ENCODE measurements around the gene SUSD5.

The SUSD5 gene

DNA sequence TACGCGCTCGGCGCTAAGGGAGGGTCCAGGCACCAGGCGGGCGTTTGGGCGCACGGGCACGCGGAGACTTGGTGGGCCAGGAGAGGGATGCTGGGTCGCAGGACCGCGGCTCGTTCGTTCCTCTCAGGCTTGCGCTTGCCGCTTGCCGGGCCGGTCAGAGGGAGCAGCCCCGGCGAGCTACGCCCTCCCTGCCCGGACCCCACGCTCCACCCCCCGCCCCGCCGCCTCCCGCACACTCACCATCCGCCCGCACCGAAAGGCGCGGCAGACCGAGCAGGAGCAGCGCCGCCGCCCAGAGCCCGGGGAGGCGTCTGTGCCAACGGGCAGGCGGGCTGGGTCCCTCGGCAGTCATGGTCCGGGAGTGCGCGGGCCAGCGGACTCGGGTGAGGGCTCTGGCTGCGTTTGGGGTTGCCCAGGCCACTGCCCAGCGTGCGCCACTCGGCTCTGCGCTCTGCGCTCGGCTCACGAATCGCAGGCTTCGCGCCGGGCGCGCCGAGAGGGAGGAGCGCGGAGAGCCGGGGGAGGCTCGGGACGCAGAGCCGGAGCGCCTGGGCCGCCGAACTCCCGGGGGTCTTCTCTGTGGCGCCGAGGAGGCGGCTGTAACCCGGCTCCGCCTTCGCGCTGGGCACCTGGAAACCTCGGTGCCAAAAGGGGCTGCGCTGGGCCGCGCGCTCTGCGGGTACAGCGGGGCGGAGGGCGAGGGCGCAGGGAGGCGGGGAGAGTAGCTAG, at the start of gene SUSD5:
SUSD5 (minus strand) TSS at position 365 of the 729 bp plus-strand sequence; CDS start at position 352, 13 bp downstream.
- DNase-seq: peak; percentile 74

DNA sequence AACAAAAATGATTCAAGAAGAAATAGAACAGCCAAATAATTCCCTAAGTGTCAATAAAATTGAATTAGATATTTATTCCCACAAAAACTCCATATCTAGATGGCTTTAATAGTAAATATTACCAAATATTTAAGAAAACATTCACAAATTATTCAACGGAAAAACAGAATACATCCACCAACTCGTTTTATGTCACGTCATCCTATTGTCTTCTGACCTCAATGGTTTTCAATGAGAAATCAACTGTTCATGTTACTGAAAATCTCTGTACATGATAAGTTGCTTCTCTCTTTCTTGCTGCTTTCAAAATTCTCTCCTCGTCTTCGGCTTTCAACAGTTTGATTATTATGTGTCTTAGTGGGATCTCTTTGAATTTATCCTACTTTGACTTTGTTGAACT, 41.5 kb upstream of the SUSD5 start:
- no peak for DNase-seq

DNA sequence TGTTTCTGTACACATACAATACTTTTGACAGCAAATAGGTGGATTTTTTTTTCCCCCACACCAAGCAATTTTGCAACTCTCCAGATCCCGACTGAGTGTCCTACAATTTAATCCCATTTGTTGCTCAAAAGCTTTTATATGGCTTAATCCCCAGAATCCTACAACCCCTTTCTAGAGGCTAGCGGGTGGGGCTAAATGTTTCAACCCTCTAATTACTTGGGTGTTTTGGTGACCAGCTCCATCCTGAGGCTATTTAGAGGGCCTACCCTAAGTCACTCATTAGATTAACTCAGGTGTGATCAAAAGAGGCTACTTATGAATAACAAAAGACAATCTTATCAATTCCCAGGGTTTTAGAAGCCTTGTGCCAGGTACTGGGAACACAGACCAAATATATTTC, 37.6 kb upstream of the SUSD5 start:
- no peak for DNase-seq

DNA sequence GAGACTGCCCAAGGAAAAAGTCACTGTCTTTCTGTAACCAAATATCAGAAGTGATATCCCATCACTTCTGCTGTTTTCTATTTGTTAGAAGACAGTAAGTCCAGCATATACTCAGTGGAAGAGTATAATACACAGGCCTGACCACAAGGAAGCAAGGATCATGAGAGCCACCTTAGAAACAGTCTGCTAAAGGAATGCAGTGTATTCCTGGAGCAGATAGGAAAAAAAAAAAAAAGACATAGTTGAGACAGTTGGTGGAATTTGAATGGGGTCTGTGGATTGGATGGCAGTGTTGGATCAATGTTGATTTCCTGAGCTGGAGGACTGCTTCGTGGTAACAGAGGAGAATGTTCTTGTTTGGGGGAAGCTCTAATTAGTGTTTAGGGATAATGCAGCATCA, 32.1 kb upstream of the SUSD5 start:
- no peak for DNase-seq

DNA sequence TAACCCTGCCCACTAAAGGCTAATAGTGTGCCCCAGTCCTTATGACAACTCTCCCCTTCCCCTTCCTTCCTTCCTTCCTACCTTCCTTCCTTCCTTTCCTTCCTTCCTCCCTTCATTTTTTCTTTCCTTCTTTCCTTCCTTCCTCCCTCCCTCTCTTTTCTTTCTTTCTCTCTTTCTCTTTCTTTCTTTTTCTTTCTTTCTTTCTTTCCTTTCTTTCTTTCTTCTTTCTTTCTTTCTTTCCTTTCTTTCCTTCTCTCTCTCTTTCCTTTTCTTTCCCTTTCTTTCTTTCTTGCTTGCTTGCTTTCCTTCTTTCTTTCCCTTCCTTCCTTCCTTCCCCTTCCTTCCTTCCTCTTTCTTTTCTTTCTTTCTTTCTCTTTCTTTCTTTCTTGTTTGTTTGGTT, 28.2 kb upstream of the SUSD5 start:
- no peak for DNase-seq

DNA sequence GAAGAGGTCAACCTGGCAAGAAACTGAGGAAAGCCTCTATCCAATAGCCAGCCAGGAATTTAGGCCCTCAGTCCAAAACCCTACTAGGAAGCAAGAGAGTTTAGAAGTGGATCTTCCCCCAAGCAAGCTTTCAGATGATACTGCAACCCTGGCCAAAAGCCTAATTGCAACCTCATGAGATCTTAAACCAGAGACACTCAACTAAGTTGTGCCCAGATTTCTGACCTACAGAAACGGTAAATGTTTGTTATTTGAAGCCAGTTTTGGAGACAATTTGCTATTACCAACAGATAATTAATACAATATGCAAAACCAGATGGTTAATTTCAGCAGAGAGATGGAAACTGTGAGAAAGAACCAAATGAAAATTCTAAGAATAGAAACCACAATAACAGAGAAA, 21.7 kb upstream of the SUSD5 start:
- DNase-seq: no peak

DNA sequence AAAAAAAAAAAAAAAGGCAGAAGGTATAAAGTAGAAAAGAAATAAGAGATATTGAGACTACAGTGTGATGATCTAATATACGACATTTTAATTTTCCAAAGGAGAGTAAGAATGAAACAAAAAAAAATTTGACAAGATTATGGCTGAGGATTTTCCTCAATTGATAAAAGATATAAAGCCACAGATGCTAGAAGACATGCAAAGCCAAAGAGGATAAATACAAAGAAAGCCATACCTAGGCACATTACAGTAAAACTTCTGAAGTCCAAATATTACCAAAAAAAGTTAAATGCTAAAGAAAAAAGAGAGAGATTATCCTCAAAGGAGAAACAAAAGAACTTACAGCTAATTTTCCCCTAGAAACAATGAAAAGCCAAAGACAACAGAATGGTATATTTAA, 20.3 kb upstream of the SUSD5 start:
- no peak for DNase-seq

DNA sequence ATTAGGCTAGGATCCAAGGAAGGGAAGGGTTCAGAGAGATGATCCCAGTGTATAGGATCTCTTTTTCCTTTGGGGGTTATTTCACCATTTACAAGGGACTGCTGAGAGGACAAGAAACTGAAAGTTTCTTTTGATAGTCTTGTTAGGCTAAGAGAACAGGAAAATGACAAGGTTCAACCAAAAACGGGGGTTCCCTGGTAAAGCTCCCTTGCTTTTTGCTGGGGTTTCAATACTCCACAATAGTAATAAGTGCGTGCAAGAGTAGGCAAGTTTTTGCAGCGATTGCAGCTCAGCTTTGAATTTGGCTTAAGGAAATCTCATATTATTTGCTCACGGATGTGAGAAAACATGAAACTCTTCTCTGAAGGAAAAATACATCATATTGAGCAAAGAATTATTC, 18.8 kb upstream of the SUSD5 start:
- no peak for DNase-seq

DNA sequence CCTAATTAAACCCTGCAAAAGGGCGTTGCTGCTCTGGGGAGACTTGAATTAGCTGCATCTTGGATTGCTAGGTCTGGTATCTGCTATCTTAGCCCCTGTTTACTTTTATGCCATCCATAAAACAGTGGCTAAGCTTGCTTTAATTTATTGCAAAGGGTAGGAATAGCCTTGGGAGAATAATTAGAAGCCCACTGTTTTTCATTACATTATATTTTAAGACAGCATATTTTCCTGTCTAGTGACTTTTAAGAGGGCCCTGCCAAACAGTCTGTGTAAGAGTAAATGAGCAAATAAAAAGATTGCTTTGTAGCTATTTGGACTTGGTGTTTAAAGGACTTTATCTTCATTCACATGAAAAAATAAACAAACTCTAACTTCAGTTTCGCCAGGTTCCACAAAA, 17.4 kb upstream of the SUSD5 start:
- no peak for DNase-seq

DNA sequence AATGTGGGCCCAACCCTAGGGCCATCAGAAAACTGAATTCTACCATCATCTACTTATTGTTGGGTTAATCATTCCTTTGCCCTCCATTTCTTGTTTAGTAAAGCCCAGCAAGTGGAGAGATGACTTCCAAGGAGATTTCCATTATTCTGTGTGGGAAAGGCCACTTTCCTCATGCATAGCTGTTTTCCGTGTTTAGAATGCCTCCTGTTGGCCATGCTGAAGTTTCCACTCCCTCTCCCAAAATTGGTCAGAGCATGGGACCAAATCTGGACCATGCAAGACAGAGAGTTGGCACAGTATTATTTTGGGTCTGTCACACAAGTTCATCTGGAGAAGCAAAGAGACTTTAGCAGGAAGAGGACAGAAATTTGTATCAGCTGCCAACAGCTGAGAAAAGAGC, 15.3 kb upstream of the SUSD5 start:
- no peak for DNase-seq

DNA sequence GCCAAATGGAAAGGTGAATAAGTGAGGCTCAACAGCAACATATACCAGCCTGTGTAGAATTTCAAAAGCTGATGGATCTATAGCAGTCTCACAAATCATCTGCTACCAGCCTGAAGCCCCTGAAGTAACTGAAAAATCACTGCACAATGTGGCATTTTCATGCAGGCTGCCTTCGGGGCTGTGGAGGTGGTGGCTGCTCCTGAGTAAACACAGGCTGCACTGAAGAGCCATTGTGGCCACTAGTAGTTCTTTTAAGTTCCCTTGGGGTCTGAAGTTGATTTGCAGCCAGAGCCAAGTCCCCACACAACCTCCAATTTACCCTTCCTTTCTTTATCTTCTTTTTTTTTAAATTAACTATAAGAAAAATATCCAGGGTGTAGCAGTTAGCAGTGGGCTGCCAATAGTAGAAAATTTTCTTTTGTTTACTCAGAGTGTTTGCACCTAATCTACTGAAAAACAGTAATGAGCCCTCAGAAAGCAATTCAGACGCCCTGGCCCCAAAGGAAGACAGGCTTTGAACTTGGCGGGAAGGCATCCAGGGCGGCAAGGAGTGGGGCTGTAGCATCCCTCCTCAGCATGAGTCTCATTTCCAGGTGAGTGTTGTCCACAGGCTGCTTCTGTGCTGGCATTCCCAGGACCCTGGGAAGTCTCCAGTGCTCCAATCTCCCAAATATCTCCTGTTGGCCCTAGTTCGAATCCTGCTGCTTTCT, 13.3 kb upstream of the SUSD5 start:
- DNase-seq: no peak

DNA sequence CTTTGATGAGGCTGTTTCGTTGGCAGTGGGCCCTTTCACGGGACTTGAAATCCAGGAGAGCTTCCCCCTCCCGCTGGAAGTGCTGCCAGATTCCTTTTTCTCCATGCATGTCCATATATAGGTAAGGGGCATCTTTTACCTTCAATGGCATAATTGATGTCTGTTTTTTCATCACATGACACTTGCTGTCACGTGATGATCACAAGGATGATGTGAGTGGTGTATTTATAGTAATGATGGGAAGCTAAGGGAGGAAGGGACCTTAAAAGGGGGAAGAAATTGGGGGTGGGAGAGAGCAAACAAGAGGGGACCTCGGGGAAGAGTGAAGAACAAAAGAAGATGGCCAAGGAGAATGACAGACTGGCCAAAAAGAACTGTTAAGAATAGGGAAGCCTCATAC, 11.3 kb upstream of the SUSD5 start:
- DNase-seq: no peak

DNA sequence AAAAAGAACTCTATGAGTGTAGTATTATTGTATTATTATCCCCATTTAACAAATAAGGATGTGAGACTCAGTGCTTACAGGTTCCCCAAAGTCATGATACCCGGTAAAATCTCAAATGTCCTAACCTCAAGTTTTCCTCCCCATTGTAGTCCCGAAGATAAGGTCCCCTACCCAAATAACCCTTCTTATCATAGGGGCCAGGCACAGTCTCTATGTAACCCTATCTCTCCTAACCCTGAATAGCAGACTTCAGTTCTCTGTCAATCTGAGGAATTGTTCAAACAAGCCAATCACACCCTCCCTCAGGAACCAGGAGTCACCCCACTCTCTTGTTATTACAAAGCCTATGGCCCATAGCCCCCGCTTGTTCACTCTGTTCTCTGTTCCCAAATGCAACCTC, 10.5 kb upstream of the SUSD5 start:
- DNase-seq: no peak

DNA sequence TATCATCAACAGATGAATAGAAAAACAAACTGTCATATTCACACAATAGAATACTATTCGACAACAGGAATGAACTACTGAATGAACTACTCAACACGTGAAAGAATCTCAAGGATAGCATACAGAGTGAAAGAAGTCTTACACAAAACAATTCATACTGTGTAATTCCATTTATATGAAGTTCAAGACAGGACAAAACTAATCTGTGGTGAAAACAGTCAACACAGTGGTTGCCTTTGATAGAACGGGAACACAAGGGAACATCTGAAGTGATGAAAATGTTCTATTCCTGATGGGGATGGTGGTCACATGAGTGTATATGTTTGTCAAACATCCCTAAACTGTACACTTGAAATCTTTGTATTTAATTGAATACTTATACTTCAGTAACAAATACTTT, 2.6 kb upstream of the SUSD5 start:
- DNase-seq: no peak

DNA sequence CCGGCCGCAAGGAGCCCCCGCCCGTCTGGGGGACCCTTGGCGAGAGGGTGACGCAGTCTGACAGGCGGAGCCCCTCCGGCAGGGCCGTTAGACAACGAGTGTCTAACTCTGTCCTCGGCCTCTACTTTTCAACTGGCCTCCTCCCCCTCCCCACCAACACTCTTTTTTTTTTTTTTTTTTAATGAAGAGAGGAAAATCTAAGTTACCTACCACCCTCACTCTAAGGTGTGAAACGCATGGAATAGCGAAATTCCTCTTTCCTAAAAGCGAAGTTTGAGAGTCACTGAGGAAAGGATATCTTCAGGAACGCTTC, 521 bp upstream of the SUSD5 start:
- no peak for DNase-seq

DNA sequence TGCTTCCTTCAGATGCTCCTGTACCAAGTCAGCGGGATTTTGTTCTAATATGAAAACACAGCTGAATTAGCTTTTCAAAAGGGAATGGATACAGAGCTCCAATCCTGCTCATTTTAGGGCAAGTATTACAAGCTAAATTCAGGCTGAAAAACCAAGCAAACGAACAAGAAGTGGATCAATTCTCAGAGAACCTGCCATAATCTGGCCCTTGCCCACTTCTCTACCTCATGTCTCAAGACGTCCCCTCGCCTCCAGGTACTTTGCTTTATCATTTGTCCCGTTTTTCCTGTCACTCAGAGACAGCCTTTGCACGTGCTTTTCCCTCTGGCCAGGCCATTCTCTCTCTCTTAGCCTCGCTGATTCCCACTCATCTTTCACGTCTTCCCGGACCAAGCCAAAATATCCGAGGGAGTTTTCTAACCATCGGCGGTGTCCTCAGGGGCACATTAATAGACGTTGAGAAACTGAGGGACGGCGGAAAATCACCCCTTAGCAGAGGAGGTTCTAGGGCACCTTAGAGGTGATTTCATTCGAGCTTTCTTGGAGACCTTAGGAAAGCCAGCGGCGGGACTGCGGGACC, 654 bp downstream of the SUSD5 start:
- peak; percentile 46 for DNase-seq

DNA sequence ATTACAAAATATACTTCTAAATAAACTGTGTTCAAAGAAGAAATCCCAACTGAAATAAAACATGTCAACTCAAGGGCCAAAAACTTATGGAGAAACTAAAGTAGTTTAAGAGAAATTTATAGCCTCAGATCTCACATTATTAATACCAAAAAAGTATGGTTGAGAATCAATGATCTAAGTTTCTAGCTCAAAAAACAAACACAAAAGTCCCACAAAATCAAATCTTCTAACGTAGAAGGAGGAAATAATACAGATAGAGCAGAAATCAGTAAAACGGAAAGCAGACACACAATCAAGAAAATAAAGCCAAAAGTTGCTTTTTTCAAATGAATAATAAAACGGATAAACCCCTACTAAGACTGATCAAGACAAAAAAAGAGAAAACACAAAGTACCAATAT, 2.9 kb downstream of the SUSD5 start:
- no peak for DNase-seq

DNA sequence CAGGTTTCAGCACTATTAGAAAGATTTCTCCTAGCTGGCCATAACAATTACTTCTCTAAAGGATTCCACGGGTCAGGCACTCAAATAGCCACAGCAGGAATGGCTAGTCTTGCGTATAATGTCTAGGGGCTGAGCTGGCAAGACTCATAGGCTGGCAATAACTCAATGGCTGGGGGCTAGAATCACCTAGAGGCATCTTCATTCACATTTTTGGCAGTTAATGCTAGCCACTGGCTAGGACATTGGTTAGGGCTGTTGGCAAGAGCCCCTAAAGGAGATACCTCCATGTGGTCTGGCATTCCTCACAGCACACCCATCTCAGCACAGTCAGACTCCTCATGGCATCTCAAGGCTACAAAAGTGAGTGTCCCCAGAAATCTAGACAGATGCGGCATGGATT, 6.2 kb downstream of the SUSD5 start:
- DNase-seq: no peak

DNA sequence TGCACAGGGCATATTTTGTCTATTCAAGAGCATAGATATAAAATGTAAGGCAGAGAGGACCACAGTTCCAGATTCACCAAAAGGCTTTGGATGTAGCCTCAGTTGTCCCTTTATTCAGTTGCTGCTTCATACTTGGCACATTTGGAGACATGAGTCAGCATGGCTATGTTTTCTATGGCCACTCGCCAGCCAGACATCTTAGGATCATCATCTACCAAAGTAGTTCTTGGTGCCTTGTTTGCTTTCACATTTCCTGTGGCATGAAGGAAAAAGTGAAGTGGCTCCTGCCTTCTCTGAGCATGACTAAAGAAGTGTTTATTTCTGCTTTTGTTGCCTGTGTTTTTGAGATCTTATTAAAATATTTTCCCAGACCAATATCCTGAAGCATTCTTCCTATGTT, 7.2 kb downstream of the SUSD5 start:
- DNase-seq: no peak

DNA sequence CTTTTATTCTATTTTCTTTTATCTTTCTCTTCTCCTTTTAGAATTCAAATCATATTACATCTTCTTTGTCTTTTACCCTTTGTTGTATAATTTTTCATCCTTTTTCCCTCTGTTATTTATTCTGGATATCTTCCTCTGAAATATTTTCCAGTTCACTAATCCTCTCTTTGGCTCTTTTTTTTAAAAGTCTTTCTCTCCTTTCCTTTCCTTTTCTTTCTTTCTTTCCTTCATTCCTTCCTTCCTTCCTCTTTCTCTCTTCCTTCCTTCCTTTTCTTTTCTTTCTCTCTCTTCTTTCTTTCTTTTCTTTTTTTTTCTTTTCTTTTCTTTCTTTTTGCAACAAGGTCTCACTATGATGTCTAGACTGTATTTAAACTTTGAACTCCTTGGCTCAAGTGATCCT, 9.3 kb downstream of the SUSD5 start:
- DNase-seq: no peak

DNA sequence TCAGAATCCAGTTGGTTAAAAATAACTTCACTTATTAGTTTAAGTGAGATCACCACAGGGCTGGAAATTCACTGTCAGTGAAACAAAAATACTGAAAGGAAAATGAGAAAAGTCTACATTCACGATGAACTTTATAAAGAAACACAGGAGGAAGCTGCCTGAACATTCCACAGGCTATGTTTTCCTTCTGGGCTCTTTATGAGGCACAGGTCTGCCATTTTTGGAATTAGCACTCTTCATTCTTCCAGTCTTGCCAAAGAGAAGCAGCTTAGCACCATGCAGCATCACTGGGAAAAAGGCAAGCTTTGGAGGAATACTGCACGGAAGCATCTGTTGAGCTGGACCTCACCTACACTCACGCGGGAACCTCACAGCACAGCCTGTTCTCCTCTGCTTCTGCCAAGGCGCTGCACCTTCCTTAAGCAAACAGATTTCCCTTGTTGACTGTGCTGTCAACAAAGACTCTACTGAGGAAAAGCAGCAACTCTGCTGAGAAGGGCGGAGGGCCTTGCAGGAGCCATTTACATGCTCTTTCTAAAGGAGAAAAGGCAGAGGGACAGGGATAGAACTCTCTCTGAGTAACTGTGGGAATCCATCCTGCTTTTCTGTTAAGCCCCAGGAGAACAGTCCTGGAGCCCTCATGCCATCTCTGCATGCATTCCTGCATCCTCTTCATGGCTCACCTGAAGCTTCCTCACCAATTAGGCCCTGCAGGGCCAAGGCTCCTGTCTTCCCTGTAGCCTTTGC, 15.7 kb downstream of the SUSD5 start:
- DNase-seq: peak; percentile 47

DNA sequence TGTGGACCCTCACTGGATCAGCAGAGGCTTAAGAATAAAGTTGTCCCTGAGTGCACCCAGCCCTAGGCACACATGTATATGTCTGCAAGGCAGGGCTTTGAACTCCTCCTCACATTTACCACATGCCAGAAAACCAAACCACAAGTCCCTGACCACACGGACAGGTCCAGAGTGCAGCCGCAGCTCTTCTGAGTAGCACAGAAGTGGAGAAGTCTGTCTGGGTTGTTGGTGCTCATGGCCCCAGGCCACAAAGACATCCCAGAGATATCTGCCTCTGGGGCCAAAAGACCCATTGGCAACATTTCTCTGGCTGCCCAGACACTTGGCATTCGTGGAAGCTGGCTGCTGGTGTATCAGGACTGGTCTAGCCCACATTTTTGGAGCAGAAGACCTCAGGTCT, 17.4 kb downstream of the SUSD5 start:
- DNase-seq: no peak

DNA sequence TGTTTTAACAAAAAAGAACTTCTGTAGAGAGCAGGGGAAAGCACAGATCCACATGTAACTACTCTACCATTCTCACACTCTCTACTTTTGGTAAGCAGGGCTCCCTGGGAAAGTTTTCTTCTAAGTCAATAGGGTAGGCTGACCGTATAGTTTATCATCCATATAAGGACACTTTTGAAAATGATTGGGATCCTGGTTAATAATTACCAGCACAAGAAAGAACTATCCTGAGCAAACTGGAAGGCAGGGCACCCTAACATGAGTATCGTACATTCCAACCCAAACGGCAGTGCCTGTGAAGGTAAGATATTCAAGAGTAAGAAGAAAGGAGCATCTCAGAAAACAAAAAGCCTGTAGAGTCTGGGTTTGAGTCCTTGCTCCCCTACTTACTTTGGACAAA, 22.1 kb downstream of the SUSD5 start:
- no peak for DNase-seq

DNA sequence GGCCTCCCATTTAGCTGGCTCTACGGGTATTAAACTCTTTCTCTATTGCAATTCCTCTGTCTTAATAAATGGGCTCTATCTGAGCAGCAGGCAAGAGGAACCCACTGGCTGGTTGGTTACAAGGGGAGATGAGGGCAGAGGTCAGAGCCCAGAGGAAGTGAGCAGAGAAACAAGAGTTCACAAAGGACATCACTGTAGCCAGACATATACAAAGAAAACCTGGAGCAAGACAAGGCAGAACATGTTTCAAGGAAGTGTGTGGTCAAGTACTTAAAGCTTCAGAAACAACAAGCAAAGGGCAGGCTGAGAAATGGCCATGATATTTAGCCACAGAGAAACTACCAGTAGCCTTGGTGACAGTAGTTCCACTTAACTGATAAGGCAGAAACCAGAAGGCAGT, 24.3 kb downstream of the SUSD5 start:
- no peak for DNase-seq

Data from right forelimb (tissue), 1 donor.